Fibroblast of lung (primary cell): ENCODE data around the gene GH2. TPM values are rescaled to one million over a fixed set of nuclear protein-coding genes. Genes with fewer than 3 reads are reported as not detected.

Experiments
- DNase-seq, 2 donors: peaks; one replicate each; pipeline versions ENCODE4 v3.0.0 to v3.0.0-alpha.2; 2010; ENCODE audit warnings: low read depth in 2 of 2
- H2AFZ ChIP-seq: 2 replicates; pipeline ENCODE4 v1.5.1; 2012; ENCODE audit warnings: low read length, control low read depth, inconsistent platforms
- H3K27ac ChIP-seq: 2 replicates; pipeline ENCODE4 v1.5.1; 2011; ENCODE audit warnings: low read length, control low read depth; ENCODE audit not compliant: insufficient read depth
- H3K27me3 ChIP-seq: 2 replicates; pipeline ENCODE4 v1.5.1; 2011; ENCODE audit warnings: mild to moderate bottlenecking, low read length; ENCODE audit not compliant: control insufficient read depth, insufficient read depth
- H3K36me3 ChIP-seq: 2 replicates; pipeline ENCODE4 v1.5.1; 2011; ENCODE audit warnings: low read length; ENCODE audit not compliant: control insufficient read depth, insufficient read depth
- H3K4me1 ChIP-seq: 2 replicates; pipeline ENCODE4 v1.5.1; 2011; ENCODE audit warnings: low read length; ENCODE audit not compliant: control insufficient read depth, insufficient read depth; ENCODE audit errors: extremely low read depth
- H3K4me2 ChIP-seq: 2 replicates; pipeline ENCODE4 v1.5.1; 2011; ENCODE audit warnings: low read length, control low read depth; ENCODE audit not compliant: insufficient read depth; ENCODE audit errors: extremely low read depth
- H3K4me3 ChIP-seq, 4 experiments: fragments of 200-600 bp in 1 of 4; sonication (generic) in 1 of 4; replicated peaks in 1 of 4; 2 replicates each; pipeline ENCODE4 v1.5.1; 2011 to 2016; ENCODE audit warnings: low read length in 4 of 4, low read depth in 3 of 4, mild to moderate bottlenecking in 3 of 4, control low read depth in 2 of 4, inconsistent platforms in 1 of 4, mixed read lengths in 1 of 4; ENCODE audit not compliant: insufficient read depth in 1 of 4; ENCODE audit errors: control extremely low read depth in 1 of 4
- H3K79me2 ChIP-seq: 2 replicates; pipeline ENCODE4 v1.5.1; 2012; ENCODE audit warnings: mild to moderate bottlenecking, low read length, inconsistent platforms; ENCODE audit not compliant: control insufficient read depth, insufficient read depth
- H3K9ac ChIP-seq: 2 replicates; pipeline ENCODE4 v1.5.1; 2011; ENCODE audit warnings: mild to moderate bottlenecking, low read length, control low read depth; ENCODE audit not compliant: insufficient read depth
- H3K9me3 ChIP-seq: 2 replicates; pipeline ENCODE4 v1.5.1; 2012; ENCODE audit warnings: low read depth, low read length; ENCODE audit not compliant: control insufficient read depth, insufficient read depth
- H4K20me1 ChIP-seq: 2 replicates; pipeline ENCODE4 v1.5.1; 2011; ENCODE audit warnings: low read length; ENCODE audit not compliant: control insufficient read depth, insufficient read depth; ENCODE audit errors: extremely low read depth
- EZH2 ChIP-seq: IDR thresholded peaks from 2 replicates; pipeline ENCODE4 v1.5.1; 2012; ENCODE audit warnings: low read length, control low read depth, mild to moderate bottlenecking; ENCODE audit errors: missing control alignments
- polyA minus RNA-seq: library from RNA; depleted of rRNA, polyadenylated mRNA; stranded (reverse); fragments of >200 nt; gene quantifications from 2 replicates; pipeline ENCODE4 v1.2.3, GENCODE V29; 2011; ENCODE audit warnings: low replicate concordance
- polyA plus RNA-seq, 2 donors: library from polyadenylated mRNA; depleted of rRNA in 1 of 2; stranded (reverse) in 1 of 2; unstranded in 1 of 2; fragments of >200 nt; gene quantifications; 2 replicates each; pipeline ENCODE4 v1.2.1, GENCODE V29; 2011 to 2012; ENCODE audit warnings: missing spikeins in 1 of 2
- total RNA-seq: library from RNA; depleted of rRNA; stranded (reverse); fragments of >200 nt; gene quantifications from 2 replicates; pipeline ENCODE4 v1.2.1, GENCODE V29; 2014
- TF ChIP-seq, protein P1 (sequence below), 2 donors: IDR thresholded peaks in 1 of 2; conservative IDR thresholded peaks in 1 of 2; 1 replicate in 1 of 2; 2 replicates in 1 of 2; pipeline ENCODE4 v1.5.1; 2011 to 2012; ENCODE audit warnings: low read length in 2 of 2, control low read depth in 1 of 2, inconsistent platforms in 1 of 2, low read depth in 1 of 2, mild to moderate bottlenecking in 1 of 2

Gene GH2
- total RNA-seq (not detected in 2 replicates), polyA plus RNA-seq (not detected in 2 replicates), polyA minus RNA-seq (not detected in 2 replicates)
- not detected in 2 replicates for polyA plus RNA-seq (2012)

- H4K20me1 ChIP-seq: no peaks in the 10 kb centered on the region
- no peaks in the 10 kb centered on the region for H3K9me3 ChIP-seq
- H3K4me3 ChIP-seq: no peak within 1 kb of the TSS
- DNase-seq: peak; percentile 23 to 28
- H3K4me2 ChIP-seq: no peak within 1 kb of the TSS
- H3K27ac ChIP-seq: no peak within 1 kb of the TSS
- H3K27me3 ChIP-seq: no peaks in the 10 kb centered on the region
- H2AFZ ChIP-seq: no peak within 1 kb of the TSS
- H3K9ac ChIP-seq: no peak within 1 kb of the TSS
- TF ChIP-seq, protein P1, sequence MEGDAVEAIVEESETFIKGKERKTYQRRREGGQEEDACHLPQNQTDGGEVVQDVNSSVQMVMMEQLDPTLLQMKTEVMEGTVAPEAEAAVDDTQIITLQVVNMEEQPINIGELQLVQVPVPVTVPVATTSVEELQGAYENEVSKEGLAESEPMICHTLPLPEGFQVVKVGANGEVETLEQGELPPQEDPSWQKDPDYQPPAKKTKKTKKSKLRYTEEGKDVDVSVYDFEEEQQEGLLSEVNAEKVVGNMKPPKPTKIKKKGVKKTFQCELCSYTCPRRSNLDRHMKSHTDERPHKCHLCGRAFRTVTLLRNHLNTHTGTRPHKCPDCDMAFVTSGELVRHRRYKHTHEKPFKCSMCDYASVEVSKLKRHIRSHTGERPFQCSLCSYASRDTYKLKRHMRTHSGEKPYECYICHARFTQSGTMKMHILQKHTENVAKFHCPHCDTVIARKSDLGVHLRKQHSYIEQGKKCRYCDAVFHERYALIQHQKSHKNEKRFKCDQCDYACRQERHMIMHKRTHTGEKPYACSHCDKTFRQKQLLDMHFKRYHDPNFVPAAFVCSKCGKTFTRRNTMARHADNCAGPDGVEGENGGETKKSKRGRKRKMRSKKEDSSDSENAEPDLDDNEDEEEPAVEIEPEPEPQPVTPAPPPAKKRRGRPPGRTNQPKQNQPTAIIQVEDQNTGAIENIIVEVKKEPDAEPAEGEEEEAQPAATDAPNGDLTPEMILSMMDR (conservative IDR thresholded peaks at IDR 0.05 in 1 of 2, IDR thresholded peaks at IDR 0.05 in 1 of 2; ENCODE audit: low read depth in 1 of 2, low read length in 2 of 2): peak; percentile 52 to 71
- TF ChIP-seq EZH2: no peak
- no peaks in the 10 kb centered on the region for H3K36me3 ChIP-seq
- no peaks in the 10 kb centered on the region for H3K4me1 ChIP-seq
- no peaks in the 10 kb centered on the region for H3K79me2 ChIP-seq
These were observed at the start of gene GH2 for GRCh38 chr17:63881935-63882601. Gene GH2, minus strand, starts transcription at chr17:63881944. Its CDS starts 143 bp downstream, at chr17:63881801.

- peaks cover 11% of the 10 kb centered on the region for H3K27me3 ChIP-seq
- H3K27ac ChIP-seq: no peak overlapping the region
- H4K20me1 ChIP-seq: no peaks in the 10 kb centered on the region
- no peak overlapping the region for H3K4me2 ChIP-seq
- DNase-seq: no peak
- no peak overlapping the region for H2AFZ ChIP-seq
- TF ChIP-seq EZH2: no peak
- TF ChIP-seq, protein P1 (conservative IDR thresholded peaks at IDR 0.05 in 1 of 2, IDR thresholded peaks at IDR 0.05 in 1 of 2; ENCODE audit: low read depth in 1 of 2, low read length in 2 of 2): no peak
- H3K36me3 ChIP-seq: no peaks in the 10 kb centered on the region
- H3K4me3 ChIP-seq: no peak overlapping the region
- H3K4me1 ChIP-seq: no peaks in the 10 kb centered on the region
- H3K79me2 ChIP-seq: no peaks in the 10 kb centered on the region
- H3K9me3 ChIP-seq: no peaks in the 10 kb centered on the region
- no peak overlapping the region for H3K9ac ChIP-seq
These were observed 49.3 kb upstream of the GH2 start for GRCh38 chr17:63930951-63931575.

DNA sequence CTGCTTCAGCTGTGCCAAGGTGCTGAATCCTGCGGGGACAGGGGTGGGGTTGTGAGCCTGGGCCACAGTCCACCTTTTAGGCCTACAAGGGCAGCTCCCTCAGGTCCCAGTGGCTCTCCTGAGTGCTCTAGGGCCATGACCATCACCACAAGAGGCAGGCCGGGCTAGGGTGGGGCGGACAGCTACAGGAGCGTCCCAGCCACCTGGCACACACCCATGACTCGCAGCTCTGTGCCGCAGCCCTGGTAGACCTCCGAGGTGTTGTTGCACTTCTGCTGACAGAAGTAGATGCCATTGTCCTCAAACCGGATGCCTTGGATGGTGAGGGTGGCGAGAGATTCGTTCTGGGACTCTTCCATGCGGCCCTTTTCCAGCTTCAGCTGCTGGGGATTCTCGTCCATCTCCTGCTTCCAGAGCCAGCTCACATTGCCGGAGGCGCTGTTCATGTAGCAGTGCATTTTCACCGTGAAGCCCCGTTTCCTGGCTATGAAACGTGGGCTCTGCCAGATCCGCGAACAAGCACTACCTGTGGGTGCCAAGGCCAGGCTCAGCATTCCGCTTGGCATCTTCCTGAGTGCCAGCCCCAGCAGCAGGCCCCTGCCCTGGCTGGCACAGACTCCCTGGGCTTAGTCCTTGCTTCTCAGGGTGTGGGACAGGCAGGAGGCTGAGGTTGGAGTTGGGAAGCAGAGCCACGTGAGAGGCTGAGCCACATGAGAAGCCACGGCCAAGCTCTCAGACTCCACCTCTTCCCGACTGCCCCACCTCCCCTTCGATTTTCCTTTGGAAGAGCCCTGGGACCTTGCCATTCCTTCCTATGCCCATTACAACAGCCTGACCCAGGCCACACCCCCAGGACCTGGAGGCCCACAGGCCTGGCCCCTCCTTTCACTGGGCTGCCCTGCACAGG is 48.4 kb upstream of the GH2 start:
- Histone ChIP-seq H2AFZ (no peak overlapping the region), H3K79me2 (no peaks in the 10 kb centered on the region), H4K20me1 (no peaks in the 10 kb centered on the region), H3K27ac (no peak overlapping the region), H3K9ac (no peak overlapping the region), H3K4me2 (no peak overlapping the region), H3K36me3 (no peaks in the 10 kb centered on the region), H3K4me1 (no peaks in the 10 kb centered on the region), H3K27me3 (peaks cover 5% of the 10 kb centered on the region), H3K4me3 (no peak overlapping the region), H3K9me3 (no peaks in the 10 kb centered on the region)
- TF ChIP-seq, protein P1 (conservative IDR thresholded peaks at IDR 0.05 in 1 of 2, IDR thresholded peaks at IDR 0.05 in 1 of 2; ENCODE audit: low read depth in 1 of 2, low read length in 2 of 2): no peak
- TF ChIP-seq EZH2: no peak
- peak in 1 of 2 donors; percentile 2 for DNase-seq
